Brain microvascular endothelial cell (primary cell): ENCODE data around the gene MLLT1.

Experiments used
- DNase-seq: peaks from one replicate; pipeline ENCODE4 v3.0.0-alpha.2; 2020
- H3K27ac ChIP-seq: fragments of 250-450 bp; sonication (Bioruptor Pico); 2 replicates; pipeline ENCODE4 v1.5.1; 2020; ENCODE audit warnings: mild to moderate bottlenecking, moderate library complexity
- H3K27me3 ChIP-seq: fragments of 250-450 bp; sonication (Bioruptor Pico); replicated peaks from 2 replicates; pipeline ENCODE4 v1.5.1; 2020; ENCODE audit warnings: mild to moderate bottlenecking
- H3K36me3 ChIP-seq: fragments of 250-450 bp; sonication (Bioruptor Pico); replicated peaks from 2 replicates; pipeline ENCODE4 v1.5.1; 2020; ENCODE audit warnings: mild to moderate bottlenecking
- H3K4me3 ChIP-seq: 2 replicates; pipeline ENCODE4 v1.5.1; 2011; ENCODE audit warnings: low read depth, mild to moderate bottlenecking, control low read depth, low read length, moderate library complexity
- in situ Hi-C: cut with HindIII; loops from 2 replicates; pipeline ENCODE4 v1.10.0; 2017; ENCODE audit warnings: low sequenced_read_pairs, low pct_ligation_motif_present
- TF ChIP-seq, protein P1 (sequence below): IDR thresholded peaks from 2 replicates; pipeline ENCODE4 v1.5.1; 2011; ENCODE audit warnings: low read depth, mild to moderate bottlenecking, moderate library complexity, low read length, control low read depth, inconsistent platforms; ENCODE audit errors: missing control alignments

MLLT1 gene

DNA sequence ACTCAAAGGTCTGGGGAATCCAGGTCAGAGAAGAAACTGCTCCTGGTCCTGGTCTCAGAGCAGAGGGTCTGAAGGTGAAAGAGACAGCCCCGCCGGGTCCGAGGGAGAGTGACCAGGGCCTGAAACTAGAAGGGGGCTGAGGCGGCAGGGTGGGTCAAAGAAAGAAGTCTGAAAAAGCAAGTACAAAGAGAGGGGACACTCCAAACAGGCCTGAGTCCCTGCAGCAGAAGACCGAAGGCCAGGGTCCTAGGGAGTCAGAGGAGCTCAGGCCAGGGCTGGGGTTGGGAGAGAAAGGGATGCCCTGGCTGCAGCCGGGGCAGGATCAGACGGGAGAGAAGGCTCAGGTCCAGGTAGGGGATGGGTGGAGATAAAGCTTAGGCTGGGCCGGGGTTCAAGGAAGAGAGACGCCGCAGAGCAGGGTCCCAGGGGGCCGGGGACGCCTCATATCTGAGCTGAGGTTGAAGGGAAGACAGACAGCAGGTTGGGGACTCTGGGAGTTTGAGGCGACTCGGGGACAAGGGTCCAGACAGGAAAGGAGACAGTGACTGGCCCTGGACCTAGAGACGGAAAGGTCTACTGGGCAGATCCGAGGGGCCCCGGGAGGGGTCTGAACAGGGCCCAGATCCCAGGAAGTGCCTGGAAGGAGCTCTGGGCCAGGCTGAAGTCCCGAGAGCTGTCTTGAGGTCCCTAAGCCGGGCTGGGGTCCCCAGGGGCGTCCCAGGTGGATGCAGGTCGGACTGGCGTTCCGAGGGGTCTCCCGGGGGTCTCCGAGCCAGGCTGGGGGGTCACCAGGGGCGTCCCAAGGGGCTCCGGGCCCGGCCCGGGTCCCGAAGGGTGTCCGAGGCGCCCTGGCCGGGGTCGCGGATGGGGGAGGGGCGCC, 795 bp downstream of the MLLT1 start:
- no peaks in the 10 kb centered on the region for H3K36me3 ChIP-seq
- DNase-seq = no peak
- in situ Hi-C loops = loop anchor here (5.0 to 25.0 kb wide), 2 partner anchors 42 to 242 kb away; no protein-coding TSS in a partner anchor
- H3K27ac ChIP-seq = peak overlapping the region; percentile 4
- H3K4me3 ChIP-seq = peak overlapping the region; percentile 77
- TF ChIP-seq, protein P1, sequence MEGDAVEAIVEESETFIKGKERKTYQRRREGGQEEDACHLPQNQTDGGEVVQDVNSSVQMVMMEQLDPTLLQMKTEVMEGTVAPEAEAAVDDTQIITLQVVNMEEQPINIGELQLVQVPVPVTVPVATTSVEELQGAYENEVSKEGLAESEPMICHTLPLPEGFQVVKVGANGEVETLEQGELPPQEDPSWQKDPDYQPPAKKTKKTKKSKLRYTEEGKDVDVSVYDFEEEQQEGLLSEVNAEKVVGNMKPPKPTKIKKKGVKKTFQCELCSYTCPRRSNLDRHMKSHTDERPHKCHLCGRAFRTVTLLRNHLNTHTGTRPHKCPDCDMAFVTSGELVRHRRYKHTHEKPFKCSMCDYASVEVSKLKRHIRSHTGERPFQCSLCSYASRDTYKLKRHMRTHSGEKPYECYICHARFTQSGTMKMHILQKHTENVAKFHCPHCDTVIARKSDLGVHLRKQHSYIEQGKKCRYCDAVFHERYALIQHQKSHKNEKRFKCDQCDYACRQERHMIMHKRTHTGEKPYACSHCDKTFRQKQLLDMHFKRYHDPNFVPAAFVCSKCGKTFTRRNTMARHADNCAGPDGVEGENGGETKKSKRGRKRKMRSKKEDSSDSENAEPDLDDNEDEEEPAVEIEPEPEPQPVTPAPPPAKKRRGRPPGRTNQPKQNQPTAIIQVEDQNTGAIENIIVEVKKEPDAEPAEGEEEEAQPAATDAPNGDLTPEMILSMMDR = no peak
- no peaks in the 10 kb centered on the region for H3K27me3 ChIP-seq

DNA sequence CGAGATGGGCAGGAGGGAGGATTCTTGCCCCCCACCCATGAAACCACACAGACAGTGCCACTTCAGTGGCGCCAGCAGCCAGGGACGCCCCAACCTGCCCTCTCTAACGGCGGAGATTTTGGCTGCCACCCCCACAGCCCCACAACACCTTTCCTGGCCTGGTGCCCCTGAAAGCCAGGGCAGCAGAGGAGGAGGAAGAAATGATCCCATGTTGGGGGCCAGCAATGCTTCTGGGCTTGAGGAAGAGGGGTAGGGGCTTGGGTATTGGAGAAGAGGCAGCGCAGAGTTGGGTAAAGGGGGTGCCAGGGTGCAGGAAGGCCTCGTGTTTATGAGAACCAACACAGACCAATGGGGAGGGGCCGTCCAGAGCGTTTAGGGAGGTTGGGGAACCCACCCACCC, 1.7 kb downstream of the MLLT1 start:
- Histone ChIP-seq H3K27ac (no peak overlapping the region), H3K36me3 (no peaks in the 10 kb centered on the region), H3K4me3 (peak overlapping the region; percentile 77), H3K27me3 (no peaks in the 10 kb centered on the region)
- TF ChIP-seq, protein P1 = no peak
- no peak for DNase-seq
- in situ Hi-C loops = loop anchor here (5.0 to 25.0 kb wide), 2 partner anchors 41 to 241 kb away; no protein-coding TSS in a partner anchor

DNA sequence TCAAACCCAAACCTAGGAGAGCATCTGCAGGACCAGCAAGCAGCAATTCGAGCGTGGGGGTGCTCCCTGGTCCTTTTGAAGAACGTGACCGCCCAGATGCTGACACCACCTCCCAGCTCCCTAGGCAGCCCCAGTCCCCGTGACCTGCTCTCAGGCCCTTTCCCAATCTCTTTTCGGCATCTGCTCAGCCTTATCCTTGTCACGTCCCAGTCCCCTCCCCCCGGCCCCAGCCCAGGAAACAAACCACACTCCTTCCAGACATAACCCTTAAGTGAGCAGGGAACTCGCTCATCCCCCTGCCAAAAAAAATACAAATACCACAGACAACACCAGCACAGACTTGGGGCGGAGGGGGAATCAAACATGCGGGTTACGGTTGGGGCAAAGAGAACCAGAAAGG, 3.3 kb downstream of the MLLT1 start:
- in situ Hi-C loops = loop anchor here (5.0 to 25.0 kb wide), 2 partner anchors 39 to 239 kb away; no protein-coding TSS in a partner anchor
- DNase-seq = peak; percentile 65
- H3K27ac ChIP-seq = no peak overlapping the region

DNA sequence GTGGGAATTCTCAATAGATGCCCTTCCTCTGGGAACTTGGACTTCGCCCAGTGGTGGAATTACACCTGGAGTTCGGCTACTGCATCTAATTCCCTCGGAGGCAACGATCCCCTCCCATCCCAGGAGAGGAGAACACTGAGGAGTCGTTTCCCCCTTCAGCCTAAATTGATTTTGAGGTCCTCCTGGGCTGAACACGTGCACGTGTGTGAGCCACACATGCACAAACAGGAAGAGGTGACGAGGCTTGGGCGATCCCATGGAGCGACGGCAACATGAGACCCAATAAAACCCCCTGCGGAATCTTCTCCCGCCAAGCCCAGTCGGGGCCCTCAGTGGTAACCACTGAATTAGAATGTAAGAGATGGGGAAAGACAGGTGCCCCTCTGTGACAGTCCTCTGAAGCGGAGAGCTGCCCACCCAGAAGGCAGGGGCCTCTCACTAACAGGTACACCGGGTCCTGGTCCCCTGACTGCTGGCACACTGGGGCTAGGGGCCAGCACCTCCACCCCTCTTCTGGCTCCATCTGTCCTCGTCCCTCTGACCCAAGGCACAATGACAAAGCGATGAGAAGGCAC, 4.5 kb downstream of the MLLT1 start:
- H3K4me3 ChIP-seq = no peak overlapping the region
- H3K27me3 ChIP-seq = no peaks in the 10 kb centered on the region
- H3K36me3 ChIP-seq = no peaks in the 10 kb centered on the region
- TF ChIP-seq, protein P1 = no peak
- no peak overlapping the region for H3K27ac ChIP-seq
- DNase-seq = no peak
- in situ Hi-C loops = loop anchor here (5.0 to 25.0 kb wide), 2 partner anchors 38 to 238 kb away; no protein-coding TSS in a partner anchor

More for the DNA sequence above, 3.3 kb downstream of the MLLT1 start:
- TF ChIP-seq, protein P1 = no peak
- no peak overlapping the region for H3K4me3 ChIP-seq
- H3K36me3 ChIP-seq = no peaks in the 10 kb centered on the region
- H3K27me3 ChIP-seq = no peaks in the 10 kb centered on the region

DNA sequence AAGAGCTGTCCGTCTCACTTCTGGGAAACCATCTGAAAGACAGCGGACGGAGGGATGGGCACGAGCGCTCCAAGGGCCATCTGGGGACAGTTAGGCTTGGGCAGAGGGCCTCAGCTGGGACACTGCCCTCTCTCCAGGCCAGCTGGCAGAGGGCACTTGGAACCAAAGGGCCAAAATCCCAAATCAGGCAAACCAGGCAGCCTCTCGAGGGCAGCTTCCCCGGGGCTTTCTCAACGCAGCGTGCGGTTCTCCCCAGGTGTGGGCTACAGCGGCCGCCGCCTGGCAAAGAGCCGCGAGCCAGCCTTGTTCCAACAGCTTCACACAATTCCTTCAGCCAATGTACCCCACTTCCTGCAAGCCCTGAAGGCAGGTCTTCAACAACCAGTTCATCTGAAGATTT, 5.0 kb downstream of the MLLT1 start:
- no peak overlapping the region for H3K4me3 ChIP-seq
- H3K27me3 ChIP-seq = no peaks in the 10 kb centered on the region
- in situ Hi-C loops = loop anchor here (5.0 to 25.0 kb wide), 2 partner anchors 37 to 237 kb away; no protein-coding TSS in a partner anchor
- DNase-seq = no peak
- peak overlapping the region; percentile 72 for H3K27ac ChIP-seq
- TF ChIP-seq, protein P1 = no peak
- peaks cover 2% of the 10 kb centered on the region for H3K36me3 ChIP-seq
